A549 (cell line): Measurements from ENCODE around the gene TOGARAM2. TPM values are rescaled to one million over a fixed set of nuclear protein-coding genes. Genes with fewer than 3 reads are reported as not detected.
A peak's percentile ranks its signal among the peaks of the same experiment; 100 is the strongest.

ENCODE experiments used
- ATAC-seq, 2 experiments: fragments of 200-7000 bp in 1 of 2; fragments of >200 bp in 1 of 2; cut with Nextera tagmentation in 1 of 2; cut with Tn5 transposase in 1 of 2; 3 replicates each; pipeline versions ENCODE4 v1.8.0 to v1.9.1; 2018 to 2020; ENCODE audit warnings: mild to moderate bottlenecking in 1 of 2, moderate library complexity in 1 of 2
- CTCF ChIA-PET: fragments of 300-600 bp; sonication (Branson Sonifier 250); formaldehyde crosslinking; extraction: SDS; loops from one replicate; lab custom pipeline; 2021; ENCODE audit warnings: antibody characterized with exemption, inconsistent platforms; lab: Yijun Ruan, JAX
- POLR2A ChIA-PET: fragments of 350-600 bp; formaldehyde crosslinking; extraction: SDS; loops from one replicate; lab custom pipeline; 2021; ENCODE audit warnings: antibody characterized with exemption, inconsistent platforms; lab: Yijun Ruan, JAX
- DNase-seq, 2 experiments: peaks; one replicate each; pipeline versions ENCODE4 v3.0.0 to v3.0.0-alpha.2; 2011 to 2016; ENCODE audit warnings: low read depth in 1 of 2, low spot score in 1 of 2
- FAIRE-seq: peaks from 2 replicates; lab custom pipeline; 2011; peaks lifted over from hg19 to GRCh38; lab: Jason Lieb, UNC
- H3K27ac ChIP-seq, 2 experiments: fragments of >200 bp; sonication (Bioruptor Twin); formaldehyde crosslinking; 3 replicates each; pipeline ENCODE4 v1.5.1; 2016 to 2017
- H3K4me1 ChIP-seq: fragments of >200 bp; sonication (Bioruptor Twin); formaldehyde crosslinking; 3 replicates; pipeline ENCODE4 v1.6.1; 2016
- H3K4me2 ChIP-seq: fragments of >200 bp; sonication (Bioruptor Twin); formaldehyde crosslinking; 3 replicates; pipeline ENCODE4 v1.6.1; 2016
- H3K4me3 ChIP-seq: fragments of >200 bp; sonication (Bioruptor Twin); formaldehyde crosslinking; 3 replicates; pipeline ENCODE4 v1.5.1; 2016
- H3K9me3 ChIP-seq: fragments of >200 bp; sonication (Bioruptor Twin); formaldehyde crosslinking; 3 replicates; pipeline ENCODE4 v1.6.1; 2016
- CHD2 ChIP-seq: fragments of 150-350 bp; IDR thresholded peaks from 2 replicates; pipeline ENCODE4 v1.6.1; 2014; ENCODE audit warnings: low read length; ENCODE audit not compliant: partially characterized antibody
- CHD4 ChIP-seq: fragments of 200-600 bp; sonication (generic); IDR thresholded peaks from 2 replicates; pipeline ENCODE4 v1.6.1; 2016; ENCODE audit warnings: antibody characterized with exemption, mild to moderate bottlenecking, borderline replicate concordance
- EHF ChIP-seq: fragments of 250-450 bp; sonication (Bioruptor Pico); IDR thresholded peaks from 2 replicates; pipeline ENCODE4 v1.5.0; 2020; ENCODE audit warnings: mild to moderate bottlenecking
- EHMT2 ChIP-seq: fragments of 200-600 bp; sonication (generic); IDR thresholded peaks from 2 replicates; pipeline ENCODE4 v1.6.1; 2016; ENCODE audit warnings: antibody characterized with exemption, low read depth, mild to moderate bottlenecking, moderate library complexity
- EP300 ChIP-seq, 2 experiments: fragments of >200 bp; sonication (Bioruptor Twin); formaldehyde crosslinking; IDR thresholded peaks; 2 replicates in 1 of 2; 3 replicates in 1 of 2; pipeline ENCODE4 v1.6.1; 2016 to 2017
- ESRRA ChIP-seq: fragments of 150-350 bp; IDR thresholded peaks from 2 replicates; pipeline ENCODE4 v1.6.1; 2014; ENCODE audit warnings: mild to moderate bottlenecking, low read length, borderline replicate concordance
- FOSB ChIP-seq: fragments of 250-450 bp; sonication (Bioruptor Pico); IDR thresholded peaks from 2 replicates; pipeline ENCODE4 v1.5.0; 2020; ENCODE audit warnings: mild to moderate bottlenecking, moderate library complexity
- FOSL2 ChIP-seq, 2 experiments: fragments of 450-650 bp in 1 of 2; fragments of >200 bp in 1 of 2; sonication (Bioruptor Twin) in 1 of 2; formaldehyde crosslinking; IDR thresholded peaks; 2 replicates each; pipeline versions ENCODE4 v1.5.0 to v1.6.1; 2016 to 2020; ENCODE audit warnings: mild to moderate bottlenecking in 1 of 2, moderate library complexity in 1 of 2
- GATA3 ChIP-seq: IDR thresholded peaks from 2 replicates; pipeline ENCODE4 v1.6.1; 2012; ENCODE audit warnings: borderline replicate concordance
- HOXA7 ChIP-seq: fragments of 250-450 bp; sonication (Bioruptor Pico); IDR thresholded peaks from 2 replicates; pipeline ENCODE4 v1.5.0; 2020; ENCODE audit warnings: mild to moderate bottlenecking, moderate library complexity
- MYC ChIP-seq: IDR thresholded peaks from 2 replicates; pipeline ENCODE4 v1.6.1; 2012; ENCODE audit warnings: mild to moderate bottlenecking, inconsistent platforms, low read length, improper control_type of control experiment, borderline replicate concordance
- NFE2L2 ChIP-seq: fragments of 150-350 bp; conservative IDR thresholded peaks from 2 replicates; pipeline ENCODE4 v1.6.1; 2014; ENCODE audit warnings: low read length
- RFX5 ChIP-seq: fragments of 450-650 bp; IDR thresholded peaks from 2 replicates; pipeline ENCODE4 v1.7.1; 2014; ENCODE audit warnings: antibody characterized with exemption, mild to moderate bottlenecking, moderate library complexity
- SMC3 ChIP-seq: fragments of >200 bp; sonication (Bioruptor Twin); formaldehyde crosslinking; IDR thresholded peaks from 3 replicates; pipeline ENCODE4 v1.6.1; 2018; ENCODE audit warnings: inconsistent platforms
- SREBF2 ChIP-seq: fragments of 450-650 bp; IDR thresholded peaks from 2 replicates; pipeline ENCODE4 v1.6.1; 2014; ENCODE audit warnings: mild to moderate bottlenecking, moderate library complexity
- TFCP2L1 ChIP-seq: fragments of 250-450 bp; sonication (Bioruptor Pico); IDR thresholded peaks from 2 replicates; pipeline ENCODE4 v1.5.0; 2021; ENCODE audit warnings: mild to moderate bottlenecking
- ZNF302 ChIP-seq: fragments of 250-450 bp; sonication (Bioruptor Pico); IDR thresholded peaks from 2 replicates; pipeline ENCODE4 v1.9.0; 2021; ENCODE audit warnings: inconsistent platforms, mild to moderate bottlenecking, moderate library complexity
- ZSCAN20 ChIP-seq: fragments of 250-450 bp; sonication (Bioruptor Pico); IDR thresholded peaks from 2 replicates; pipeline ENCODE4 v1.8.0; 2022; ENCODE audit warnings: mild to moderate bottlenecking, moderate library complexity
- WGBS: methylation state at CpG from one replicate; pipeline ENCODE4 v1.1.6; 2017; ENCODE audit errors: missing lambda C conversion rate; 5-methylcytosine and 5-hydroxymethylcytosine counted together
- polyA plus RNA-seq, 4 experiments: library from polyadenylated mRNA; depleted of rRNA in 3 of 4; stranded (reverse); fragments of >200 nt; fragmentation: RNase III in 1 of 4; extraction: RNeasy Plus Mini Kit Qiagen cat#74134 plus additional on column Dnase treatment in 1 of 4; gene quantifications; 2 replicates in 3 of 4; 3 replicates in 1 of 4; pipeline ENCODE4 v1.2.3, GENCODE V29; 2011 to 2017
- TF ChIP-seq, protein P1 (sequence below): fragments of >200 bp; sonication (Bioruptor Twin); formaldehyde crosslinking; IDR thresholded peaks from 2 replicates; pipeline ENCODE4 v1.6.1; 2016
- TF ChIP-seq, protein P2 (sequence below): fragments of >200 bp; sonication (Bioruptor Twin); formaldehyde crosslinking; IDR thresholded peaks from 3 replicates; pipeline ENCODE4 v1.6.1; 2016
- TF ChIP-seq, protein P3 (sequence below): fragments of 250-450 bp; sonication (Bioruptor Pico); IDR thresholded peaks from 2 replicates; pipeline ENCODE4 v1.5.0; 2020; ENCODE audit warnings: low read depth, mild to moderate bottlenecking, moderate library complexity
- TF ChIP-seq, protein P4 (sequence below): IDR thresholded peaks from 2 replicates; pipeline ENCODE4 v1.6.1; 2012
- TF ChIP-seq, protein P5 (sequence below): fragments of 150-350 bp; IDR thresholded peaks from 2 replicates; pipeline ENCODE4 v1.6.1; 2014; ENCODE audit warnings: low read depth, mild to moderate bottlenecking, low read length
- TF ChIP-seq, protein P6 (sequence below): IDR thresholded peaks from 2 replicates; pipeline ENCODE4 v1.6.1; 2012

Gene TOGARAM2
- polyA plus RNA-seq, 2 of the 4 experiments (the other 2 are of a cell fraction): 0.14 to 0.35 TPM

DNA sequence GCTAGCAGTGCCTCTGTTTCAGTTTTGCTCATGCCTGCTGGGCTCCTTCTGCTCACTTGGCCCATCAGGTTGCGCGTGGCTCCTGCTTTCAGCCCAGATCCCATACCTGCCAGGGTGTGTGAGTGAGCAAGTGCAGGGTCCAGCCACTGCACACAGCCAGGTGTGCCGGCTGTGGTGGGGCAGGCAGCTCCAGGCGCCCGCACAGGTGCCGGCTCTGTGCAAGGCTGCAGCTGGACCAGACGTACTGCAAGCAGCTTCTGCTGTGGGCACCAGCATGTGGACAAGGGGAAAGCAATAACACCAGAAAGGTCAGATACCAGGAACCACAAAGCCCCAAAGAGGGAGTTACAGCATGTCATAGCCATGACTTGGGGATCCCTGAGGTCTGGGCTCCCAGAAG, 98.8 kb downstream of the TOGARAM2 start:
- no peak for DNase-seq
- FAIRE-seq: no peak
- H3K4me2 ChIP-seq: no peak overlapping the region
- ATAC-seq: no peak
- ChIA-PET CTCF (interaction anchor here (1.1 to 1.9 kb wide), 4 partner anchors 8 to 55 kb away, joined by 3 to 7 read pairs (median 4); no protein-coding TSS in a partner anchor), POLR2A (no interaction called here)
- TF ChIP-seq, protein P1, sequence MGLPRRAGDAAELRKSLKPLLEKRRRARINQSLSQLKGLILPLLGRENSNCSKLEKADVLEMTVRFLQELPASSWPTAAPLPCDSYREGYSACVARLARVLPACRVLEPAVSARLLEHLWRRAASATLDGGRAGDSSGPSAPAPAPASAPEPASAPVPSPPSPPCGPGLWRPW: no peak
- TF ChIP-seq, protein P2, sequence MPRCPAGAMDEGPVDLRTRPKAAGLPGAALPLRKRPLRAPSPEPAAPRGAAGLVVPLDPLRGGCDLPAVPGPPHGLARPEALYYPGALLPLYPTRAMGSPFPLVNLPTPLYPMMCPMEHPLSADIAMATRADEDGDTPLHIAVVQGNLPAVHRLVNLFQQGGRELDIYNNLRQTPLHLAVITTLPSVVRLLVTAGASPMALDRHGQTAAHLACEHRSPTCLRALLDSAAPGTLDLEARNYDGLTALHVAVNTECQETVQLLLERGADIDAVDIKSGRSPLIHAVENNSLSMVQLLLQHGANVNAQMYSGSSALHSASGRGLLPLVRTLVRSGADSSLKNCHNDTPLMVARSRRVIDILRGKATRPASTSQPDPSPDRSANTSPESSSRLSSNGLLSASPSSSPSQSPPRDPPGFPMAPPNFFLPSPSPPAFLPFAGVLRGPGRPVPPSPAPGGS: no peak
- TF ChIP-seq, protein P3, sequence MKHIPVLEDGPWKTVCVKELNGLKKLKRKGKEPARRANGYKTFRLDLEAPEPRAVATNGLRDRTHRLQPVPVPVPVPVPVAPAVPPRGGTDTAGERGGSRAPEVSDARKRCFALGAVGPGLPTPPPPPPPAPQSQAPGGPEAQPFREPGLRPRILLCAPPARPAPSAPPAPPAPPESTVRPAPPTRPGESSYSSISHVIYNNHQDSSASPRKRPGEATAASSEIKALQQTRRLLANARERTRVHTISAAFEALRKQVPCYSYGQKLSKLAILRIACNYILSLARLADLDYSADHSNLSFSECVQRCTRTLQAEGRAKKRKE (CRISPR knock-in tag): no peak
- TF ChIP-seq CHD2 (no peak), TFCP2L1 (no peak), RFX5 (no peak), HOXA7 (CRISPR knock-in tag) (no peak), ESRRA (no peak), EHMT2 (no peak), ZSCAN20 (no peak), CHD4 (no peak), GATA3 (no peak), EHF (CRISPR knock-in tag) (no peak)
- TF ChIP-seq, protein P4, sequence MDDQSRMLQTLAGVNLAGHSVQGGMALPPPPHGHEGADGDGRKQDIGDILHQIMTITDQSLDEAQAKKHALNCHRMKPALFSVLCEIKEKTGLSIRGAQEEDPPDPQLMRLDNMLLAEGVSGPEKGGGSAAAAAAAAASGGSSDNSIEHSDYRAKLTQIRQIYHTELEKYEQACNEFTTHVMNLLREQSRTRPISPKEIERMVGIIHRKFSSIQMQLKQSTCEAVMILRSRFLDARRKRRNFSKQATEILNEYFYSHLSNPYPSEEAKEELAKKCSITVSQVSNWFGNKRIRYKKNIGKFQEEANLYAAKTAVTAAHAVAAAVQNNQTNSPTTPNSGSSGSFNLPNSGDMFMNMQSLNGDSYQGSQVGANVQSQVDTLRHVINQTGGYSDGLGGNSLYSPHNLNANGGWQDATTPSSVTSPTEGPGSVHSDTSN: no peak
- TF ChIP-seq, all 56 proteins: peak for 0
- 91% methylated on average over 7 of the region's 7 CpGs for whole genome bisulfite sequencing
- Histone ChIP-seq H3K4me1 (no peaks in the 10 kb centered on the region), H3K4me3 (no peak overlapping the region), H3K9me3 (peaks cover 19% of the 10 kb centered on the region), H3K27ac (no peak overlapping the region)

DNA sequence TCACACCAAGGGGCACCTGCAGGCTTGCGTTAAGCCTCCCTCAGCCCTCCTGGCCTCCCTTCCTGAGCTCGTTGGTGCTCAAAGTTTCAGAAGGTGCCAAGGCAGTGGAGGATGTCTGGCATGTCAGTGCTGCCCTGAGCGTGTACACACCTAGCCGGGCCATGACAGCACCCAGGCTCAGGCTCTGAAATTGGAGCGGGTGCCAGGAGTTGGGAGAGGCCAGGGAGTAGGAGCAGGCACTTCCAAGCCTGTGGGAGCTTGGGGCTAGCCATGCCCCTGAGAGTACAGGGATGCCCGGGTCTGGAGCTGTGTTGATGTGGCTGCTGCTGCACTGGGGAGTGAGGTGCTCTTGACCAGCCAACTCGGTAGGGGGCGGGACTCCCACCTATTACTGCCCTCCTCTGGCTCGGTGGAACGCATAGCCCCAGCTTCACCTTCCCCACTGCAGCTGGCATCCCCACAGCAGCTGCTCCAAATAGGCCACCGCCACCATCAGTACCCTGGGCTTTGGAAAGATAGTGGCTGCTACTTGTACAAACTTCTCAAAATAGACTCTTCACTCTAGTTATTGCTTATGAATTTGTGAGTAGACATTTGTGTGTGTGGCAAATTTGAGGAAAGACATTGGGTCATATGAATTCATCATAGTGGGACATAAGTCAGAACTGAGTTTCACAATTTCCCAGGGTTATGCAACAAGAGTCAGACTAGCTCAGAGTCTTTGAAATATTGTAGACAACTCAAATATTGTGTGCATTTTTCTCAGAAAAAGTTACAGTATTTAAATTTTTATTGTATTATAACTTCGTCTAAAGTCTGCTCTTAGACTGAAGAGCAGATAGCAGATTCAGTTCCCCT, 100.0 kb downstream of the TOGARAM2 start:
- ChIA-PET POLR2A (no interaction called here), CTCF (interaction anchor here (0.7 to 1.9 kb wide), 4 partner anchors 9 to 91 kb away, joined by 3 to 7 read pairs (median 4); no protein-coding TSS in a partner anchor)
- H3K4me3 ChIP-seq: no peak overlapping the region
- H3K4me2 ChIP-seq: no peak overlapping the region
- DNase-seq (no peak), FAIRE-seq (no peak), ATAC-seq (peak in 1 of 2 experiments; percentile 42; a peak in 1 of 6 replicates)
- WGBS: 67% methylated on average over 12 of the region's 12 CpGs
- TF ChIP-seq, protein P4: no peak
- TF ChIP-seq ZNF302 (CRISPR knock-in tag) (no peak), SREBF2 (no peak), NFE2L2 (no peak), FOSL2 (IDR thresholded peaks at IDR 0.05) (no peak), FOSL2 (CRISPR knock-in tag; IDR thresholded peaks at IDR 0.05) (no peak), SMC3 (no peak), ESRRA (no peak), MYC (no peak), CHD2 (no peak), FOSB (CRISPR knock-in tag) (no peak), EP300 (IDR thresholded peaks at IDR 0.05) (no peak)
- TF ChIP-seq, protein P5, sequence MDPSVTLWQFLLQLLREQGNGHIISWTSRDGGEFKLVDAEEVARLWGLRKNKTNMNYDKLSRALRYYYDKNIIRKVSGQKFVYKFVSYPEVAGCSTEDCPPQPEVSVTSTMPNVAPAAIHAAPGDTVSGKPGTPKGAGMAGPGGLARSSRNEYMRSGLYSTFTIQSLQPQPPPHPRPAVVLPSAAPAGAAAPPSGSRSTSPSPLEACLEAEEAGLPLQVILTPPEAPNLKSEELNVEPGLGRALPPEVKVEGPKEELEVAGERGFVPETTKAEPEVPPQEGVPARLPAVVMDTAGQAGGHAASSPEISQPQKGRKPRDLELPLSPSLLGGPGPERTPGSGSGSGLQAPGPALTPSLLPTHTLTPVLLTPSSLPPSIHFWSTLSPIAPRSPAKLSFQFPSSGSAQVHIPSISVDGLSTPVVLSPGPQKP: no peak
- TF ChIP-seq, protein P6, sequence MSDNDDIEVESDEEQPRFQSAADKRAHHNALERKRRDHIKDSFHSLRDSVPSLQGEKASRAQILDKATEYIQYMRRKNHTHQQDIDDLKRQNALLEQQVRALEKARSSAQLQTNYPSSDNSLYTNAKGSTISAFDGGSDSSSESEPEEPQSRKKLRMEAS: no peak
- peaks cover 19% of the 10 kb centered on the region for H3K9me3 ChIP-seq
- H3K4me1 ChIP-seq: no peaks in the 10 kb centered on the region
- no peak overlapping the region for H3K27ac ChIP-seq
